Pancreas (tissue), 10 donors: Measurements from ENCODE around the gene RAB25. TPM values are rescaled to one million over a fixed set of nuclear protein-coding genes. Genes with fewer than 3 reads are reported as not detected.
A peak's percentile ranks its signal among the peaks of the same experiment; 100 is the strongest.

Source experiments
- ATAC-seq, 4 donors: fragments of 200-7000 bp; cut with Tn5 transposase; one replicate each; pipeline versions ENCODE4 v1.8.0 to v1.9.1; 2020; ENCODE audit warnings: mild to moderate bottlenecking in 4 of 4, moderate library complexity in 4 of 4
- DNase-seq, 6 donors: peaks; one replicate each; pipeline ENCODE4 v3.0.0-alpha.2; 2020
- FAIRE-seq: peaks from 2 replicates; lab custom pipeline; 2012; peaks lifted over from hg19 to GRCh38; lab: Jason Lieb, UNC
- H3K27ac ChIP-seq, 4 donors: fragments of 200-600 bp; sonication (generic); 1 replicate in 3 of 4; 2 replicates in 1 of 4; pipeline versions ENCODE4 v1.5.0 to v1.8.0; 2020
- H3K27me3 ChIP-seq, 4 donors: fragments of 200-600 bp; one replicate each; pipeline ENCODE4 v1.8.0; 2021
- H3K36me3 ChIP-seq, 3 donors: fragments of 200-600 bp; sonication (generic) in 1 of 3; one replicate each; pipeline versions ENCODE4 v1.5.0 to v1.8.0; 2020 to 2021
- H3K4me1 ChIP-seq, 3 donors: fragments of 200-600 bp; one replicate each; pipeline ENCODE4 v1.8.0; 2021
- H3K4me3 ChIP-seq, 4 donors: fragments of 200-600 bp; sonication (generic) in 2 of 4; one replicate each; pipeline versions ENCODE4 v1.5.0 to v1.8.0; 2020 to 2021
- H3K9me3 ChIP-seq, 4 donors: fragments of 200-600 bp; one replicate each; pipeline ENCODE4 v1.8.0; 2021
- WGBS, 2 donors: extraction: QIAGEN DNeasy Blood & Tissue Kit; methylation state at CpG; one replicate each; pipeline ENCODE4 v1.1.7; 2013; 5-methylcytosine and 5-hydroxymethylcytosine counted together
- intact Hi-C, 3 donors: fragments of 100-400 bp; cut with DNase I; formaldehyde crosslinking; loops; one replicate each; pipeline versions ENCODE4 v1.11.1 to v1.14.2; 2022
- polyA plus RNA-seq, 2 donors: library from polyadenylated mRNA; stranded (reverse); fragments of 200-250 nt; gene quantifications; one replicate each; pipeline ENCODE4 v1.2.3, GENCODE V29; 2013
- total RNA-seq, 6 donors: library from RNA; stranded (reverse); fragmentation: NEBNext Ultra II Directional in 4 of 6; extraction: Animal tissue kit (Norgen Biotek cat#: 25700) in 4 of 6; gene quantifications; one replicate each; pipeline versions ENCODE4 v1.2.1 to v1.2.4, GENCODE V29; 2021 to 2023
- TF ChIP-seq, protein P1 (sequence below), 4 donors: fragments of 200-600 bp; sonication (generic) in 3 of 4; IDR thresholded peaks; one replicate each; pipeline versions ENCODE4 v1.5.0 to v1.8.0; 2021; ENCODE audit warnings: antibody characterized with exemption in 4 of 4
- donor health status: healthy with polysubstance abuse.
- donor health status: DM: no; HTN: no; CAD: no; lungs with moderate emphysema.
- donor health status: DM: no; HTN: no; CAD: no.
- donor health status: control.
- donor health status: control.
- donor health status: Bipolar disorder and iron deficiency.
- donor health status: DM: yes; HTN: yes; CAD: no.
- donor health status: DM: no; HTN: no; CAD: no.
- donor health status: DM: no; HTN: no; CAD: no.
- donor health status: DM: yes; HTN: yes; CAD: no.

RAB25 gene
- total and polyA plus RNA-seq, 8 donors, result 29.0 to 81.6 (median 37.4) TPM

DNA sequence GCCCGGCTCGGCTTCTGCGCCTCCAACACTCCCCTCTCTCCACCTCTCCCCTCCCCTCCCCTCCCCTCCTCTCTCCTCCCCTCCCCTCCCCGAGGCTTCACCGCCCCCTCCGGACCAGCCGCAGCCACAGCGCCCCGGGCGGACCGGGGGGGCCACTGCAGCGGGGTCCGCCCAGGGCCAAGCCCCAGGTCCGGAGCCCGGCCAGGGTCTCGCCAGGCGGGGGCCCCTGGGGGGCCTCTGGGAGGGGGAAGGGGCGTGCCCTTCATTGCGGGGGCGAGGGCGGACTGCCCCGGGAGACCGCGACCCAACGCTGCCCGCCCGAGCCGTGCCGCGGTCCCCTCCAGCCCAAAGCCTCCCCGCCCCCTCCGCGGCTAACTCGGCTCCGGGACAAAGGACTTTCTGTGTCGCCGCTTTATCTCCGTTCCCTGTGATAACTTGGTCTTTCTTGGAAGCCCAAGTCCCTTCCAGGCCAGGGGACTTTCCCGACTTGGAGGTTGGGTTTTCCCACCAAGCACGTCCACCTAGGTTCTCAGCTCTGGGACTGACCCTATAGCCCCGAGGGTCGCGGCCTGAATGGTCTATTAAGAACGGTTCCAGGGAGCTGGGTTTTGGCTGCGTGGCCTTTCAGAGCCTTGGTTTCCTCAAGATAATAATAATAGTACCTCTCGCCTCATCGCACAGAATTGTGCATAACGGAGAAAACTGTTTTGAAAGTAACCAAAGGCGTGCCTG is 7.0 kb upstream of the RAB25 start, which contains the start of gene UBQLN4:
UBQLN4 (minus strand) TSS at position 31 of the 732 bp plus-strand sequence. CDS start 97 bp downstream, outside the sequence.
- Histone ChIP-seq H3K27me3 (no peaks in the 10 kb centered on the region), H3K4me3 (peak within 1 kb of the TSS; percentile 57 to 99 (median 92)), H3K4me1 (peaks cover 0 to 12% (median 8%) of the 10 kb centered on the region in 3 donors), H3K27ac (peak within 1 kb of the TSS; percentile 89 to 92 (median 90)), H3K9me3 (no peaks in the 10 kb centered on the region), H3K36me3 (no peaks in the 10 kb centered on the region)
- DNase-seq, result peak; percentile 87 to 96 (median 92)
- intact Hi-C loops, result no loop called here
- no peak for FAIRE-seq
- 0 to 1% methylated on average over 34 to 47 of the region's 49 CpGs for WGBS, 2 donors
- TF ChIP-seq, protein P1, sequence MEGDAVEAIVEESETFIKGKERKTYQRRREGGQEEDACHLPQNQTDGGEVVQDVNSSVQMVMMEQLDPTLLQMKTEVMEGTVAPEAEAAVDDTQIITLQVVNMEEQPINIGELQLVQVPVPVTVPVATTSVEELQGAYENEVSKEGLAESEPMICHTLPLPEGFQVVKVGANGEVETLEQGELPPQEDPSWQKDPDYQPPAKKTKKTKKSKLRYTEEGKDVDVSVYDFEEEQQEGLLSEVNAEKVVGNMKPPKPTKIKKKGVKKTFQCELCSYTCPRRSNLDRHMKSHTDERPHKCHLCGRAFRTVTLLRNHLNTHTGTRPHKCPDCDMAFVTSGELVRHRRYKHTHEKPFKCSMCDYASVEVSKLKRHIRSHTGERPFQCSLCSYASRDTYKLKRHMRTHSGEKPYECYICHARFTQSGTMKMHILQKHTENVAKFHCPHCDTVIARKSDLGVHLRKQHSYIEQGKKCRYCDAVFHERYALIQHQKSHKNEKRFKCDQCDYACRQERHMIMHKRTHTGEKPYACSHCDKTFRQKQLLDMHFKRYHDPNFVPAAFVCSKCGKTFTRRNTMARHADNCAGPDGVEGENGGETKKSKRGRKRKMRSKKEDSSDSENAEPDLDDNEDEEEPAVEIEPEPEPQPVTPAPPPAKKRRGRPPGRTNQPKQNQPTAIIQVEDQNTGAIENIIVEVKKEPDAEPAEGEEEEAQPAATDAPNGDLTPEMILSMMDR (IDR thresholded peaks at IDR 0.05), result peak; percentile 36 to 56 (median 46)
- ATAC-seq, result peak; percentile 78 to 87 (median 86)

DNA sequence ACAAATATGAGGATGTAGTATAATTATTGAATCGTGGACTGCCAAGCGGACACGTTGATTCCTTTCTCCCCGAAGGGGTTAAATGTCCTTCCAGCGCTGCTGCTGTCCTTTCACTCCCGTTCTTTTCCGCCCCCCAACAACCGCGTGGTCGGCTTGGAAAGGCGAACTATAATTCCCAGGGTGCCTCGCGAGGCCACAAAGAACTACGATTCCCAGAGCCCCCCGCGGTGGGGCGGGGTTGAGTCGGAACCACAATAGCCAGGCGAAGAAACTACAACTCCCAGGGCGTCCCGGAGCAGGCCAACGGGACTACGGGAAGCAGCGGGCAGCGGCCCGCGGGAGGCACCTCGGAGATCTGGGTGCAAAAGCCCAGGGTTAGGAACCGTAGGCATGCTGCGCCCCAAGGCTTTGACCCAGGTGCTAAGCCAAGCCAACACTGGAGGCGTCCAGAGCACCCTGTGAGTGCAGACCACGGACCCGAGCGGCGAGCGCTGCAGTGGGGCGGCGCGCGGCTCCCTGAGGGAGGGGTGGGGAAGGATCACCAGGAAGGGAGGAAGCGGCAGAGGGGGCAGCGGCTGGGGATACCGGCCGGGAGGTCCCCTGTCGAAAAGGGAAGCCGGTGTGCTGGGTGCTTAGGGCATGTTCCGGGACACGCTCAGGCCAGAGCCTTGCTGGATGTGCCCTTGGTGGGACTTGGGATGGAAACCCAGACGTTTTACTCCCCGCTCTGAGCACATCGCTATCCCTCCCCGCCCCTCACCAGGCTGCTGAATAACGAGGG is 6.3 kb upstream of the RAB25 start, which contains the start of gene LAMTOR2:
LAMTOR2 (plus strand) TSS at position 283 of the 781 bp plus-strand sequence; CDS start at position 391, 108 bp downstream.
- H3K4me3 ChIP-seq, result peak within 1 kb of the TSS; percentile 57 to 99 (median 92)
- FAIRE-seq (peak; percentile 66), ATAC-seq (peak; percentile 88 to 94 (median 90)), DNase-seq (peak; percentile 95 to 98 (median 98))
- peak within 1 kb of the TSS; percentile 89 to 92 (median 90) for H3K27ac ChIP-seq
- H3K4me1 ChIP-seq, result peaks cover 0 to 12% (median 8%) of the 10 kb centered on the region in 3 donors
- WGBS, 2 donors, result 0% methylated on average over 52 to 53 of the region's 53 CpGs
- intact Hi-C loops, result no loop called here
- H3K27me3 ChIP-seq, result no peaks in the 10 kb centered on the region
- H3K9me3 ChIP-seq, result no peaks in the 10 kb centered on the region
- H3K36me3 ChIP-seq, result no peaks in the 10 kb centered on the region
- TF ChIP-seq, protein P1 (IDR thresholded peaks at IDR 0.05), result no peak

DNA sequence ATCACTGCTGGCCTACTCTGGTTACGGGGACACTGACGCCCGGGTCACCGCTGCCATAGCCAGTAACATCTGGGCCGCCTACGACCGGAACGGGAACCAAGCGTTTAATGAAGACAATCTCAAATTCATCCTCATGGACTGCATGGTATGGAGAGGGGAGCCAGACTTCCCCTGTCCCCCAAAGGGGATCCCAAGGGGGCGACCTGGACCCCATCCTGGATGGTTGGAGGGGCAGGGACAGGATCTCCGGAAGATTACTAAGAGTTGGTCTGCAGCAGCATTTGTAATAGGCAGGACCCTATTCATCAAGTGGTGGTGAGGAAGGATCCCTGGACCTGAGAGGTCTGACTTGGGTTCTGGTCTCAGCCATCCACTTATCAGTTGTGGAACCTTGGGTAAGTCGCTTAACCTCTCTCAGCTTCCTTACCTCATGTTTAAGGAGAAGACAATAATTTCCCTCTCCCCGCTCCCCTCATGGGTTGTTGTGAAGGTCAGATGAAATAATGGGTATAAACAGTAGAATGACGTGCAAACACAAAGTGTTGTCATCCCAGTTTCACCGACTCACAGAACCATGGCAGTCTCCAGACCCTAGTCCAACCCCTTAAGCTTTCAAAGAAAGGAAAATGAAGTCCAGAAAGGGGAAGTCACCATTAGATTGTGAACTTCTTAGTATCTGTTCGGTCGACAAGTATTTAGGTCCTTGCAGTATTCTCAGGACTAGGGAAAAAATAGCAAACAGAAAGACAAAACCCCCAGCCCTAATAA is 5.5 kb upstream of the RAB25 start:
- Histone ChIP-seq H3K4me1 (peaks cover 0 to 12% (median 8%) of the 10 kb centered on the region in 3 donors), H3K27ac (peak overlapping the region; percentile 89 to 92 (median 90)), H3K4me3 (peak overlapping the region; percentile 57 to 99 (median 92)), H3K36me3 (no peaks in the 10 kb centered on the region), H3K27me3 (no peaks in the 10 kb centered on the region), H3K9me3 (no peaks in the 10 kb centered on the region)
- FAIRE-seq (no peak), DNase-seq (no peak), ATAC-seq (no peak)
- intact Hi-C loops, result no loop called here
- TF ChIP-seq, protein P1 (IDR thresholded peaks at IDR 0.05), result no peak
- 18 to 22% methylated on average over 17 of the region's 17 CpGs for WGBS, 2 donors

DNA sequence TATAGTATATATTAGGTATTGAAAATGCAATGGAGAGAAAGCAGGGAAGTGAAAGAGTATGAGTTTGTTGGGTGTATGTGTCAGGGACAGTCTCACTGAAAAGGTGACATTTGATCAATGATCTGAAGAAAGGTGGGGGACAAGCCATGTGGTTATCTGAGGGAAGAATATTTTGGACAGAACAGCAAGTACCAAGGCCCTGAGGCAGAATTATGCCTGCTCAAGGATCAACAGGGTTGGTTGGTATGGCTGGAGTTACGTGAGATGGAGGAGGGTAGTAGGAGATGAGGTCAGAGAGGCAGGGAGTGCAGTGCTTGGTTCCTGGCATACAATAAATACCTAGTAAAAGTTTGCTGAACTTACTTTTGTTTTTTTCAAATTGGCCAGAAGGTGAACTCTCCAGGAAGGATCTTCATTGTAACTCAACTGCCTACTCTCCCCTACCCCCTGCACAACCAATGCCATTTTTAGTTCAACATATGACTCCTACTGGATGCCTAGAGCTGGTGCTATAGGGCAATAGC is 4.6 kb upstream of the RAB25 start:
- 96 to 100% methylated on average over 1 of the region's 1 CpG for WGBS, 2 donors
- TF ChIP-seq, protein P1 (IDR thresholded peaks at IDR 0.05), result no peak
- peaks cover 0 to 12% (median 8%) of the 10 kb centered on the region in 3 donors for H3K4me1 ChIP-seq
- H3K4me3 ChIP-seq, result no peak overlapping the region
- H3K27me3 ChIP-seq, result no peaks in the 10 kb centered on the region
- DNase-seq, result no peak
- no peak overlapping the region for H3K27ac ChIP-seq
- intact Hi-C loops, result no loop called here
- ATAC-seq, result no peak
- no peak for FAIRE-seq
- no peaks in the 10 kb centered on the region for H3K9me3 ChIP-seq
- H3K36me3 ChIP-seq, result no peaks in the 10 kb centered on the region
